GM23248 (cell line): ENCODE data around the gene C1QTNF6.

Experiments used
- EZH2 ChIP-seq: fragments of 200-600 bp; sonication (generic); IDR thresholded peaks from 2 replicates; pipeline ENCODE4 v1.6.1; 2018; ENCODE audit warnings: antibody characterized with exemption, mild to moderate bottlenecking; ENCODE audit not compliant: insufficient read depth, poor library complexity, severe bottlenecking
- EZH2phosphoT487 ChIP-seq: fragments of 200-600 bp; sonication (generic); IDR thresholded peaks from 2 replicates; pipeline ENCODE4 v1.6.1; 2018; ENCODE audit warnings: antibody characterized with exemption, moderate library complexity, mild to moderate bottlenecking, low read depth; ENCODE audit not compliant: insufficient read depth

- TF ChIP-seq EZH2, result no peak
- TF ChIP-seq EZH2phosphoT487, result no peak
These were observed 43.5 kb upstream of the C1QTNF6 start for GRCh38 chr22:37231406-37232139.
